GM18511 (cell line): Measurements from ENCODE around the gene HIGD1C.
"Not testable (repeated sequence)": the region's sequence is repeated elsewhere in the genome, so short reads cannot be mapped to it uniquely, and the experiment has no call there.

Experiments
- ATAC-seq: cut with Tn5 transposase; IDR thresholded peaks from one replicate; pipeline ENCODE4 v1.9.1; 2021; ENCODE audit warnings: mild to moderate bottlenecking, moderate library complexity; ENCODE audit not compliant: unreplicated experiment

HIGD1C gene

DNA sequence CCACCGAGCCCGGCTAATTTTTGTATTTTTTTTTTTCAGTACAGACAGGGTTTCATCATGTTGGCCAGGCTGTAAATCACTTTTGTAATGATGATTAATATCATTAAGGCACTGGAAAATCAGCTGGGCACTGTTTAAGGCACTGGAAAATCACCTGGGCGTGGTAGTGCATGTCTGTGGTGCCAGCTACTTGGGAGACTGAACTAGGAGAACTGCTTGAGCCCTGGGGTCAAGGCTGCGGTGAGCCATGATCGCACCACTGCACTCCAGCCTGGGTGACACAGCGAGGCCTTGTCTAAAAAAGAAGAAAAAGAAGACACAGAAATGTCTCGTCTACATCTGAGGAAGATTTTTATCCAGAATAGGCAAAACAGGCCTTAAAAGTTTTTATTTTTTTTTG, 61.1 kb downstream of the HIGD1C start:
- ATAC-seq, result no peak

DNA sequence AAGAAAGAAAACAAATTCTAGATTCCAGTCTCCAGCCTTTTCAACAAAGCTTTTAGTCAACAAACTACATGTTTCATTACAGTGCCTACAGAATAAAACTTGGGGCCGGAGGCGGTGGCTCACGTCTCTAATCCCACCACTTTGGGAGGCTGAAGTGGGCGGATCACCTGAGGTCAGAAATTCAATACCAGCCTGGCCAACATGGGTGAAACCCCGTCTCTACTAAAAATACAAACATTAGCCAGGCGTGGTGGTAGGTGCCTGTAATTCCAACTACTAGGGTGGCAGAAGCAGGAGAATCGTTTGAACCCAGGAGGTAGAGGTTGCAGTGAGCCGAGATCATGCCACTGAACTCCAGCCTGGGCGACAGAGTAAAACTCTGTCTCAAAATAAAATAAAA, 62.1 kb downstream of the HIGD1C start:
- not testable (repeated sequence) for ATAC-seq

DNA sequence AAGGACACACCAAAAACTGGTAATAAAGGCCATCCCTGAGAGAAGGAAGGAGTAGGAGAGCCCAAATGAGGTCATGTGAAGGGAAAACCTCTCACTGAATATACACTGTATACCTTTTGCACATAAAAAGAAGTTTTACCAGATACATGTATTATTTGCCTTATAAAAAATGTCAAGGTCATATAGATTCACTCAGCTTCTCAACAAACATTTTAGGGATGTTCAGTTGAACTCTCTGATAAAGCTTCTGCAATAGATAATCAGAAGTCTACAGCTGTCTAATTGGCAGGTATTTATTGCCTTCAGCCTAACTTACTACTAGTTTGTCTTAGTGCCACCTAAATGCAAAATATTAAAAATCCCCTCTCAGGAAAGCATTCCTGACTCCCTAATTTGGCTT, 65.1 kb downstream of the HIGD1C start:
- no peak for ATAC-seq

DNA sequence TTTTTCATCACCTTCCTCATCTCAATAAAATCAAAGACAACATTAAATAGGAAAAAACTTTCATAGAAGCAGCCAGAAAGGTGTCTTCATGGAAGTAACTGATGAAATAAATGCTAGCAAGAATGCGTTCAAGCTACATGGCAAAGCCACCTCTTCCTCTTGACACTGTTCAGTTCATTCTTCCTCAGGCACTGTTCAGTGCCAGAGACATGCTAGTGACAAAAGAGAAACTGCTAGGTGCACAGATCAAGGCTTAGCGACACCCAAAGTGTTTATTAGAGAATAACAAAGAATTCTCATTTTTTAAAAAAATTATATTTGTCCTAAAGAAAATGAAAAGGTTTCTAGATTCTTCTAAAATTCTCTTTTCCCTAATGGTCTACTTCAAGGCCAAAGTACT, 66.6 kb downstream of the HIGD1C start:
- ATAC-seq, result no peak

DNA sequence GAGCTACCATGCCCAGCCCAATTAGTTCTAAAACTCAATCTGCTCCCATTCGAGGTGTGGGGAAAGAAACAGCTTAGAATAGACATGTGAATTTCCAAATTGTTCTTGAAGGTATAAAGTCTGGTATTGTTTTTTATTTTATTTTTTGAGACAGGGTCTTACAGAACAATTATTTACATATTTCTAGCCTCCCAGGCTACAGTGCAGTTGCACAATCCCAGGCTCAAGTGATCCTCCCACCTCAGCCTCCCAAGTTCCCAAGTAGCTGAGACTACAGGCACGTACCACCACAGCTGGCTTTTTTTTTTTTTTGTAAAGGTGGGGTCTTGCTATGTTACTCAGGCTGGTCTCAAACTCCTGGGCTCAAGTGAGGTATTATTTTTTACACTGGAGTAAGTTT, 67.6 kb downstream of the HIGD1C start:
- ATAC-seq, result no peak
